Panc1 (cell line): ENCODE measurements around the gene OR2M4. TPM values are rescaled to one million over a fixed set of nuclear protein-coding genes. Genes with fewer than 3 reads are reported as not detected.
"Not testable (repeated sequence)": the region's sequence is repeated elsewhere in the genome, so short reads cannot be mapped to it uniquely, and the experiment has no call there.

Source experiments
- ATAC-seq: fragments of 200-7000 bp; cut with Tn5 transposase; 2 replicates; pipeline ENCODE4 v1.9.1; 2020; ENCODE audit warnings: mild to moderate bottlenecking, moderate library complexity
- BruUV-seq: library from RNA; stranded (reverse); fragments of 400-500 nt; replicated peaks from 2 replicates; lab custom pipeline; 2021; lab: Mats Ljungman, UMichigan
- CTCF ChIA-PET: fragments of 300-600 bp; sonication (Branson Sonifier 250); formaldehyde crosslinking; loops from one replicate; lab custom pipeline; 2022; ENCODE audit warnings: antibody characterized with exemption; lab: Charles Lee
- POLR2A ChIA-PET: fragments of 300-600 bp; sonication (Branson Sonifier 250); formaldehyde crosslinking; loops from one replicate; lab custom pipeline; 2022; ENCODE audit warnings: antibody characterized with exemption; lab: Charles Lee
- DNase-seq: peaks from one replicate; pipeline ENCODE4 v3.0.0-alpha.2; 2010; ENCODE audit warnings: low read depth, low spot score
- H3K27ac ChIP-seq: 2 replicates; pipeline ENCODE4 v1.5.1; 2011; ENCODE audit warnings: mild to moderate bottlenecking, low read length, inconsistent platforms
- H3K27me3 ChIP-seq: fragments of 200-500 bp; sonication (Bioruptor generic); 2 replicates; pipeline ENCODE4 v1.6.0; 2014; ENCODE audit warnings: low read length, inconsistent platforms; ENCODE audit not compliant: control insufficient read depth, insufficient read depth
- H3K36me3 ChIP-seq: fragments of 200-500 bp; sonication (Bioruptor generic); 2 replicates; pipeline ENCODE4 v1.5.1; 2014; ENCODE audit warnings: inconsistent platforms, mild to moderate bottlenecking, low read length, moderate library complexity; ENCODE audit not compliant: control insufficient read depth, insufficient read depth
- H3K4me1 ChIP-seq: 2 replicates; pipeline ENCODE4 v1.5.1; 2011; ENCODE audit warnings: inconsistent platforms, mild to moderate bottlenecking, low read length, moderate library complexity; ENCODE audit not compliant: control insufficient read depth, insufficient read depth
- H3K4me3 ChIP-seq, 2 experiments: 2 replicates each; pipeline ENCODE4 v1.5.1; 2011 to 2012; ENCODE audit warnings: low read depth in 2 of 2, low read length in 2 of 2, mild to moderate bottlenecking in 2 of 2, inconsistent platforms in 1 of 2, moderate library complexity in 1 of 2
- H3K9me3 ChIP-seq: fragments of 200-500 bp; sonication (Bioruptor generic); 2 replicates; pipeline ENCODE4 v1.5.1; 2014; ENCODE audit warnings: low read depth, mild to moderate bottlenecking, inconsistent platforms, low read length, moderate library complexity; ENCODE audit not compliant: control insufficient read depth, insufficient read depth
- POLR2AphosphoS5 ChIP-seq: IDR thresholded peaks from 2 replicates; pipeline ENCODE4 v1.6.1; 2012; ENCODE audit warnings: mild to moderate bottlenecking, low read depth, low read length, moderate library complexity
- SIN3A ChIP-seq: IDR thresholded peaks from 2 replicates; pipeline ENCODE4 v1.6.1; 2012; ENCODE audit warnings: low read depth, mild to moderate bottlenecking, low read length, moderate library complexity, borderline replicate concordance; ENCODE audit not compliant: insufficient read depth
- TCF7L2 ChIP-seq: IDR thresholded peaks from 2 replicates; pipeline ENCODE4 v1.6.1; 2011; ENCODE audit warnings: mild to moderate bottlenecking, low read depth, low read length, inconsistent platforms
- in situ Hi-C: cut with HindIII; loops from 2 replicates; pipeline ENCODE4 v1.10.0; 2016; ENCODE audit warnings: low sequenced_read_pairs, low pct_unique_long_range_greater_than_20kb
- intact Hi-C: fragments of 100-400 bp; cut with micrococcal nuclease; formaldehyde crosslinking; loops from one replicate; pipeline ENCODE4 v1.10.0; 2022; ENCODE audit not compliant: unreplicated experiment
- total RNA-seq: library from RNA; stranded (reverse); gene quantifications from one replicate; pipeline ENCODE4 v1.2.1, GENCODE V29; 2021; ENCODE audit not compliant: unreplicated experiment
- TF ChIP-seq, protein P1 (sequence below), 2 experiments: IDR thresholded peaks; 2 replicates each; pipeline ENCODE4 v1.6.1; 2011 to 2012; ENCODE audit warnings: low read depth in 2 of 2, control low read depth in 1 of 2, low read length in 1 of 2, mild to moderate bottlenecking in 1 of 2, moderate library complexity in 1 of 2; ENCODE audit not compliant: insufficient read depth in 1 of 2
- TF ChIP-seq, protein P2 (sequence below): fragments of 450-650 bp; IDR thresholded peaks from 2 replicates; pipeline ENCODE4 v1.5.1; 2017; ENCODE audit warnings: mild to moderate bottlenecking

Gene OR2M4
- total RNA-seq, 1 experiment from 2014 or later = not detected

DNA sequence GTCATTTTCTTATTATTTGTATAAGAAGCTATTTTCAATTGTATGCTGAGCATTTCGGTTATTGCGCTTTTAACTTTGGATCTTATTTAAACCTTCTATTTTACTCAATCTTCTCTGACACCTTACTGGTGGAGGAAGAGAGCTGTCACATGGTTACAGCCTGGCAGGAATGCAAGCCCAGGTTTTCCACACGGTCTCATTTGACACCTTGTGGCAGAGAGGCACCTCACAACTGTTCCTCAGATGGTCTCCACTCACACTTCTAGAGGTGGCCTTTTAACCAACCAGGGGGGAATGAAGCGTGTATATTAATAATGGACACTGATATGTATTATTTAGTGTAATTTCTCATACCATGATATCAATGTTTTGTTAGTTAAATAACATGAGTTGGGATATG lies 37.0 kb downstream of the OR2M4 start:
- DNase-seq (no peak), ATAC-seq (no peak)
- ChIA-PET CTCF (no interaction called here), POLR2A (no interaction called here)
- intact Hi-C loops = no loop called here
- TF ChIP-seq, protein P1, sequence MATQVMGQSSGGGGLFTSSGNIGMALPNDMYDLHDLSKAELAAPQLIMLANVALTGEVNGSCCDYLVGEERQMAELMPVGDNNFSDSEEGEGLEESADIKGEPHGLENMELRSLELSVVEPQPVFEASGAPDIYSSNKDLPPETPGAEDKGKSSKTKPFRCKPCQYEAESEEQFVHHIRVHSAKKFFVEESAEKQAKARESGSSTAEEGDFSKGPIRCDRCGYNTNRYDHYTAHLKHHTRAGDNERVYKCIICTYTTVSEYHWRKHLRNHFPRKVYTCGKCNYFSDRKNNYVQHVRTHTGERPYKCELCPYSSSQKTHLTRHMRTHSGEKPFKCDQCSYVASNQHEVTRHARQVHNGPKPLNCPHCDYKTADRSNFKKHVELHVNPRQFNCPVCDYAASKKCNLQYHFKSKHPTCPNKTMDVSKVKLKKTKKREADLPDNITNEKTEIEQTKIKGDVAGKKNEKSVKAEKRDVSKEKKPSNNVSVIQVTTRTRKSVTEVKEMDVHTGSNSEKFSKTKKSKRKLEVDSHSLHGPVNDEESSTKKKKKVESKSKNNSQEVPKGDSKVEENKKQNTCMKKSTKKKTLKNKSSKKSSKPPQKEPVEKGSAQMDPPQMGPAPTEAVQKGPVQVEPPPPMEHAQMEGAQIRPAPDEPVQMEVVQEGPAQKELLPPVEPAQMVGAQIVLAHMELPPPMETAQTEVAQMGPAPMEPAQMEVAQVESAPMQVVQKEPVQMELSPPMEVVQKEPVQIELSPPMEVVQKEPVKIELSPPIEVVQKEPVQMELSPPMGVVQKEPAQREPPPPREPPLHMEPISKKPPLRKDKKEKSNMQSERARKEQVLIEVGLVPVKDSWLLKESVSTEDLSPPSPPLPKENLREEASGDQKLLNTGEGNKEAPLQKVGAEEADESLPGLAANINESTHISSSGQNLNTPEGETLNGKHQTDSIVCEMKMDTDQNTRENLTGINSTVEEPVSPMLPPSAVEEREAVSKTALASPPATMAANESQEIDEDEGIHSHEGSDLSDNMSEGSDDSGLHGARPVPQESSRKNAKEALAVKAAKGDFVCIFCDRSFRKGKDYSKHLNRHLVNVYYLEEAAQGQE (IDR thresholded peaks at IDR 0.05; ENCODE audit: insufficient read depth in 1 of 2, low read depth in 2 of 2, low read length in 1 of 2) = no peak
- TF ChIP-seq SIN3A = no peak
- TF ChIP-seq, protein P2, sequence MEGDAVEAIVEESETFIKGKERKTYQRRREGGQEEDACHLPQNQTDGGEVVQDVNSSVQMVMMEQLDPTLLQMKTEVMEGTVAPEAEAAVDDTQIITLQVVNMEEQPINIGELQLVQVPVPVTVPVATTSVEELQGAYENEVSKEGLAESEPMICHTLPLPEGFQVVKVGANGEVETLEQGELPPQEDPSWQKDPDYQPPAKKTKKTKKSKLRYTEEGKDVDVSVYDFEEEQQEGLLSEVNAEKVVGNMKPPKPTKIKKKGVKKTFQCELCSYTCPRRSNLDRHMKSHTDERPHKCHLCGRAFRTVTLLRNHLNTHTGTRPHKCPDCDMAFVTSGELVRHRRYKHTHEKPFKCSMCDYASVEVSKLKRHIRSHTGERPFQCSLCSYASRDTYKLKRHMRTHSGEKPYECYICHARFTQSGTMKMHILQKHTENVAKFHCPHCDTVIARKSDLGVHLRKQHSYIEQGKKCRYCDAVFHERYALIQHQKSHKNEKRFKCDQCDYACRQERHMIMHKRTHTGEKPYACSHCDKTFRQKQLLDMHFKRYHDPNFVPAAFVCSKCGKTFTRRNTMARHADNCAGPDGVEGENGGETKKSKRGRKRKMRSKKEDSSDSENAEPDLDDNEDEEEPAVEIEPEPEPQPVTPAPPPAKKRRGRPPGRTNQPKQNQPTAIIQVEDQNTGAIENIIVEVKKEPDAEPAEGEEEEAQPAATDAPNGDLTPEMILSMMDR = no peak
- TF ChIP-seq TCF7L2 = no peak
- no peak for TF ChIP-seq POLR2AphosphoS5
- Histone ChIP-seq H3K4me3 (no peak overlapping the region), H3K9me3 (no peaks in the 10 kb centered on the region), H3K27ac (no peak overlapping the region), H3K27me3 (no peaks in the 10 kb centered on the region), H3K36me3 (no peaks in the 10 kb centered on the region), H3K4me1 (no peaks in the 10 kb centered on the region)
- BruUV-seq = no TSS peak
- in situ Hi-C loops = no loop called here

DNA sequence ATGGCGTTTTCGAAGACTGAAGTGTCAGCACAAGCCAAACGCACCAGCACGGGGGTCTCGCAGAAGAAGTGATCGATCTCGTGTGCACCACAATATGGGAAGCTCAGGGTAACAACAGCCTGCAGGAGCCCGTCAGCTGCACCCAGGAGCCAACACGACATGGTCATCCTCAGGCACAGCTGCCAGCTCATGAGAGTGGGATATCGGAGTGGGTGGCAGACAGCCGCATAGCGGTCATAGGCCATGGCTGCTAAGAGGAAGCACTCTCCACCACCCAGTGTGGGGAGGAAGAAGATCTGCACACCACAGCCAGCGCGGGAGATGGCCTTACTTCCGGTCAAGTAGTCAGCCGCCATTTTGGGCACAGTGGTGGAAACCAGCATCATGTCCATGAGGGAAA lies 42.0 kb downstream of the OR2M4 start:
- in situ Hi-C loops, H3K9me3 ChIP-seq, H3K27ac ChIP-seq, H3K4me1 ChIP-seq, DNase-seq, CTCF ChIA-PET, BruUV-seq, H3K27me3 ChIP-seq, ATAC-seq, POLR2A ChIA-PET, H3K4me3 ChIP-seq, H3K36me3 ChIP-seq, intact Hi-C loops: not testable (repeated sequence)

DNA sequence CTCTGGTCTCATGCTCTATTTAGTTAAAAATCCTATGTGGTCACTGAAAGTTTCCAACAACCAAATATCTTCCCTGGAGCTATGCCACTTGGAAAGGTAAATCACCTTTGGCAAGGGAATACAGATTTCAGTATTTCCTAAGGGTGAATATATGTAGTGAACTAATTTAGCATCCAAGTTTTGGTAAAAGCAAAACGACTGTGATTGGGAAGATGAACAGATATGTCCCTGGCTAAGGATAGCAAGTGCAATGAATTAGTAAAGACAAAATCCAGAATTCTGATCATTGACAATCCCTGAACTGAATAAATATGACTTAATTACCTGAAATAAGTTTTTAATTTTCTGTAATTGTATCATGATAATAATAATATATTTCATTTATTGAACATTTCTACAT lies 46.7 kb downstream of the OR2M4 start, which contains the start of gene OR2T33:
Gene OR2T33 (minus strand): TSS at position 101 of the 400 bp plus-strand sequence. CDS start 4,162 bp downstream, outside the sequence.
- no TSS peak for BruUV-seq
- in situ Hi-C loops (no loop called here), intact Hi-C loops (no loop called here)
- H3K36me3 ChIP-seq = no peaks in the 10 kb centered on the region
- no peaks in the 10 kb centered on the region for H3K27me3 ChIP-seq
- H3K27ac ChIP-seq = no peak within 1 kb of the TSS
- no peaks in the 10 kb centered on the region for H3K4me1 ChIP-seq
- ATAC-seq (no peak), DNase-seq (no peak)
- H3K4me3 ChIP-seq = no peak within 1 kb of the TSS
- TF ChIP-seq, protein P2 = no peak
- TF ChIP-seq, protein P1 (IDR thresholded peaks at IDR 0.05; ENCODE audit: insufficient read depth in 1 of 2, low read depth in 2 of 2, low read length in 1 of 2) = no peak
- no peak for TF ChIP-seq POLR2AphosphoS5
- no peak for TF ChIP-seq TCF7L2
- TF ChIP-seq SIN3A = no peak
- no peaks in the 10 kb centered on the region for H3K9me3 ChIP-seq
- POLR2A ChIA-PET = no interaction called here
- CTCF ChIA-PET = no interaction called here
